ENCODE data around the gene PTPRN2. TPM values are rescaled to one million over a fixed set of nuclear protein-coding genes. Genes with fewer than 3 reads are reported as not detected.

Gene PTPRN2
- total RNA-seq, 1 donor from 2014 or later: 15.4 TPM

GRCh38 chr7:158506626-158507025, 81.0 kb downstream of the PTPRN2 start:
- Mint-ChIP-seq H3K27me3 (peaks cover 11% of the 10 kb centered on the region), H3K4me3 (no peak overlapping the region)
- DNase-seq (ENCODE audit: extremely low spot score, unreplicated experiment): no peak

GRCh38 chr7:158505683-158506082, 81.9 kb downstream of the PTPRN2 start:
- Mint-ChIP-seq H3K36me3 (no peaks in the 10 kb centered on the region), H3K9me3 (no peaks in the 10 kb centered on the region), H3K27ac (no peak overlapping the region)

More at GRCh38 chr7:158506626-158507025, 81.0 kb downstream of the PTPRN2 start:
- Mint-ChIP-seq H3K9me3 (peaks cover under 1% of the 10 kb centered on the region), H3K36me3 (no peaks in the 10 kb centered on the region), H3K27ac (no peak overlapping the region), H3K4me1 (ENCODE audit: unreplicated experiment) (no peaks in the 10 kb centered on the region)
- TF ChIP-seq CTCF (conservative IDR thresholded peaks at IDR 0.05): no peak

GRCh38 chr7:158502068-158502750, 85.4 kb downstream of the PTPRN2 start:
- no peak for DNase-seq (ENCODE audit: extremely low spot score, unreplicated experiment)
- TF ChIP-seq CTCF (conservative IDR thresholded peaks at IDR 0.05): no peak
- Mint-ChIP-seq H3K27ac (no peak overlapping the region), H3K27me3 (peaks cover 7% of the 10 kb centered on the region), H3K4me1 (ENCODE audit: unreplicated experiment) (peaks cover 8% of the 10 kb centered on the region), H3K36me3 (no peaks in the 10 kb centered on the region), H3K9me3 (no peaks in the 10 kb centered on the region), H3K4me3 (no peak overlapping the region)

More at GRCh38 chr7:158505683-158506082, 81.9 kb downstream of the PTPRN2 start:
- no peak for DNase-seq (ENCODE audit: extremely low spot score, unreplicated experiment)
- no peaks in the 10 kb centered on the region for H3K4me1 Mint-ChIP-seq (ENCODE audit: unreplicated experiment)
- H3K4me3 Mint-ChIP-seq: no peak overlapping the region
- H3K27me3 Mint-ChIP-seq: peaks cover 7% of the 10 kb centered on the region
- no peak for TF ChIP-seq CTCF (conservative IDR thresholded peaks at IDR 0.05)

- DNase-seq (ENCODE audit: extremely low spot score, unreplicated experiment): no peak
- peaks cover 8% of the 10 kb centered on the region for H3K4me1 Mint-ChIP-seq (ENCODE audit: unreplicated experiment)
- no peak for TF ChIP-seq CTCF (conservative IDR thresholded peaks at IDR 0.05)
- no peak overlapping the region for H3K27ac Mint-ChIP-seq
- H3K9me3 Mint-ChIP-seq: no peaks in the 10 kb centered on the region
- H3K4me3 Mint-ChIP-seq: no peak overlapping the region
- no peaks in the 10 kb centered on the region for H3K36me3 Mint-ChIP-seq
- peaks cover 7% of the 10 kb centered on the region for H3K27me3 Mint-ChIP-seq
Measured at GRCh38 chr7:158501393-158502067, 86.1 kb downstream of the PTPRN2 start.

GRCh38 chr7:158500651-158501052, 87.0 kb downstream of the PTPRN2 start:
- no peaks in the 10 kb centered on the region for H3K36me3 Mint-ChIP-seq
- DNase-seq (ENCODE audit: extremely low spot score, unreplicated experiment): no peak
- peaks cover 9% of the 10 kb centered on the region for H3K4me1 Mint-ChIP-seq (ENCODE audit: unreplicated experiment)
- no peak overlapping the region for H3K27ac Mint-ChIP-seq
- no peak for TF ChIP-seq CTCF (conservative IDR thresholded peaks at IDR 0.05)
- peaks cover 8% of the 10 kb centered on the region for H3K27me3 Mint-ChIP-seq
- H3K4me3 Mint-ChIP-seq: no peak overlapping the region
- no peaks in the 10 kb centered on the region for H3K9me3 Mint-ChIP-seq

Measured in type B pancreatic cell (in vitro differentiated cells).